SK-N-MC (cell line): ENCODE results near the gene PRR35.

Experiments used
- DNase-seq: peaks from one replicate; pipeline ENCODE4 v3.0.0-alpha.2; 2011; ENCODE audit warnings: low read depth, low spot score
- H3K27ac ChIP-seq: fragments of 200-600 bp; sonication (generic); 2 replicates; pipeline ENCODE4 v1.5.1; 2016; ENCODE audit warnings: mixed run types
- H3K36me3 ChIP-seq: fragments of 200-600 bp; sonication (generic); 2 replicates; pipeline ENCODE4 v1.6.1; 2017; ENCODE audit warnings: antibody characterized with exemption, low read length, mixed read lengths; ENCODE audit not compliant: insufficient read depth
- H3K4me3 ChIP-seq: fragments of 200-600 bp; sonication (generic); 2 replicates; pipeline ENCODE4 v1.5.1; 2016
- H3K9ac ChIP-seq: fragments of 200-600 bp; sonication (generic); 2 replicates; pipeline ENCODE4 v1.8.0; 2017; ENCODE audit warnings: mixed run types, mixed read lengths; ENCODE audit not compliant: insufficient read length
- H3K9me3 ChIP-seq: fragments of 200-600 bp; sonication (generic); 2 replicates; pipeline ENCODE4 v1.6.1; 2017; ENCODE audit warnings: low read depth, mild to moderate bottlenecking, antibody characterized with exemption, low read length, moderate library complexity, mixed read lengths
- EZH2 ChIP-seq: fragments of 200-600 bp; sonication (generic); IDR thresholded peaks from one replicate; pipeline ENCODE4 v1.6.1; 2017; ENCODE audit warnings: antibody characterized with exemption
- FOXP2 ChIP-seq: optimal IDR thresholded peaks from 2 replicates; pipeline ENCODE3; 2011; ENCODE audit warnings: mild to moderate bottlenecking, moderate library complexity; ENCODE audit not compliant: insufficient read depth; ENCODE audit errors: extremely low read length, control extremely low read depth
- POLR2AphosphoS5 ChIP-seq: IDR thresholded peaks from 2 replicates; pipeline ENCODE4 v1.6.1; 2012; ENCODE audit warnings: mild to moderate bottlenecking, low read depth, low read length, borderline replicate concordance

The PRR35 gene

GRCh38 chr16:558298-559020 is 1.7 kb upstream of the PRR35 start:
- Histone ChIP-seq H3K27ac (no peak overlapping the region), H3K36me3 (no peaks in the 10 kb centered on the region), H3K9ac (no peak overlapping the region), H3K4me3 (no peak overlapping the region), H3K9me3 (no peaks in the 10 kb centered on the region)
- no peak for TF ChIP-seq EZH2
- TF ChIP-seq FOXP2: no peak
- no peak for TF ChIP-seq POLR2AphosphoS5
- no peak for DNase-seq

- TF ChIP-seq EZH2: no peak
- H3K4me3 ChIP-seq: no peak overlapping the region
- no peak overlapping the region for H3K9ac ChIP-seq
- no peak overlapping the region for H3K27ac ChIP-seq
- no peaks in the 10 kb centered on the region for H3K9me3 ChIP-seq
- H3K36me3 ChIP-seq: no peaks in the 10 kb centered on the region
- no peak for DNase-seq
These were observed 1.2 kb upstream of the PRR35 start for GRCh38 chr16:559021-559380.

GRCh38 chr16:559411-560203 is 587 bp upstream of the PRR35 start:
- no peak for DNase-seq
- Histone ChIP-seq H3K9ac (no peak overlapping the region), H3K27ac (no peak overlapping the region), H3K9me3 (no peaks in the 10 kb centered on the region), H3K36me3 (no peaks in the 10 kb centered on the region), H3K4me3 (no peak overlapping the region)
- no peak for TF ChIP-seq POLR2AphosphoS5
- peak; percentile 82 for TF ChIP-seq EZH2

GRCh38 chr16:560701-561412 is 663 bp downstream of the PRR35 start:
- DNase-seq: no peak
- no peak for TF ChIP-seq FOXP2
- peak; percentile 66 for TF ChIP-seq EZH2
- Histone ChIP-seq H3K36me3 (no peaks in the 10 kb centered on the region), H3K4me3 (no peak overlapping the region), H3K27ac (no peak overlapping the region), H3K9ac (no peak overlapping the region), H3K9me3 (no peaks in the 10 kb centered on the region)

- no peaks in the 10 kb centered on the region for H3K36me3 ChIP-seq
- H3K27ac ChIP-seq: no peak overlapping the region
- no peak overlapping the region for H3K9ac ChIP-seq
- H3K4me3 ChIP-seq: no peak overlapping the region
- TF ChIP-seq EZH2 (no peak), FOXP2 (no peak), POLR2AphosphoS5 (no peak)
- H3K9me3 ChIP-seq: no peaks in the 10 kb centered on the region
- no peak for DNase-seq
These were observed 1.2 kb downstream of the PRR35 start for GRCh38 chr16:561413-561794.

- Histone ChIP-seq H3K4me3 (no peak overlapping the region), H3K9me3 (no peaks in the 10 kb centered on the region), H3K36me3 (no peaks in the 10 kb centered on the region), H3K9ac (no peak overlapping the region), H3K27ac (no peak overlapping the region)
- TF ChIP-seq EZH2 (no peak), POLR2AphosphoS5 (no peak), FOXP2 (no peak)
- DNase-seq: no peak
These were observed 2.1 kb downstream of the PRR35 start for GRCh38 chr16:561957-562938.

GRCh38 chr16:563072-563644 is 3.0 kb downstream of the PRR35 start:
- H3K9ac ChIP-seq: no peak overlapping the region
- DNase-seq: no peak
- no peak overlapping the region for H3K27ac ChIP-seq
- H3K9me3 ChIP-seq: no peaks in the 10 kb centered on the region
- H3K4me3 ChIP-seq: no peak overlapping the region
- no peaks in the 10 kb centered on the region for H3K36me3 ChIP-seq
- TF ChIP-seq EZH2: no peak
- no peak for TF ChIP-seq POLR2AphosphoS5
- TF ChIP-seq FOXP2: no peak
